Mammary epithelial cell (primary cell): ENCODE data around the gene TMEM150B.
A peak's percentile ranks its signal among the peaks of the same experiment; 100 is the strongest.

ENCODE experiments used
- EZH2 ChIP-seq: IDR thresholded peaks from 2 replicates; pipeline ENCODE4 v1.6.1; 2012; ENCODE audit warnings: low read length, inconsistent platforms, borderline replicate concordance
- TF ChIP-seq, protein P1 (sequence below), 2 donors: IDR thresholded peaks in 1 of 2; conservative IDR thresholded peaks in 1 of 2; 2 replicates each; pipeline ENCODE4 v1.5.1; 2011 to 2012; ENCODE audit warnings: inconsistent platforms in 2 of 2, low read length in 2 of 2, mild to moderate bottlenecking in 2 of 2, control low read depth in 1 of 2, low read depth in 1 of 2; ENCODE audit not compliant: insufficient read depth in 1 of 2; ENCODE audit errors: extremely low read depth in 1 of 2

DNA sequence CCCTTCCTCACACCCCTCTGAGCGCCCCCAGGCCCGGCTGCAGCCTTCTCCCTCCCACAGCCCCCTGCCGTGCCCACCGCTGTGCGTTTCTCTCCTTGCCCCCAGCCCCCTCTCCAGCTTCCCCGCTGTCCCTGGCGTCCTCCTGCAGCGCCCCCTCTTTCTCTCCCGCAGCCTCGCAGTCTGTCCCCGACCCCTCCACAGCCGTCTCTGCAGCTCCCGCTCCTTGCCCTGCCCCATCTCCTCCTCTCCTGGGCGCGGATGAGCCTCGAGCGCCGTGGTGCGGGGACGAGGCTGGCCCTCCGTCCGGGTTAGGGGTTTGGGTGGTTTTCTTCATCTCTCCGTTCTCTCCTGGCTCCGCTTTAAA is 15.6 kb upstream of the TMEM150B start:
- TF ChIP-seq EZH2, result no peak
- TF ChIP-seq, protein P1, sequence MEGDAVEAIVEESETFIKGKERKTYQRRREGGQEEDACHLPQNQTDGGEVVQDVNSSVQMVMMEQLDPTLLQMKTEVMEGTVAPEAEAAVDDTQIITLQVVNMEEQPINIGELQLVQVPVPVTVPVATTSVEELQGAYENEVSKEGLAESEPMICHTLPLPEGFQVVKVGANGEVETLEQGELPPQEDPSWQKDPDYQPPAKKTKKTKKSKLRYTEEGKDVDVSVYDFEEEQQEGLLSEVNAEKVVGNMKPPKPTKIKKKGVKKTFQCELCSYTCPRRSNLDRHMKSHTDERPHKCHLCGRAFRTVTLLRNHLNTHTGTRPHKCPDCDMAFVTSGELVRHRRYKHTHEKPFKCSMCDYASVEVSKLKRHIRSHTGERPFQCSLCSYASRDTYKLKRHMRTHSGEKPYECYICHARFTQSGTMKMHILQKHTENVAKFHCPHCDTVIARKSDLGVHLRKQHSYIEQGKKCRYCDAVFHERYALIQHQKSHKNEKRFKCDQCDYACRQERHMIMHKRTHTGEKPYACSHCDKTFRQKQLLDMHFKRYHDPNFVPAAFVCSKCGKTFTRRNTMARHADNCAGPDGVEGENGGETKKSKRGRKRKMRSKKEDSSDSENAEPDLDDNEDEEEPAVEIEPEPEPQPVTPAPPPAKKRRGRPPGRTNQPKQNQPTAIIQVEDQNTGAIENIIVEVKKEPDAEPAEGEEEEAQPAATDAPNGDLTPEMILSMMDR (conservative IDR thresholded peaks at IDR 0.05 in 1 of 2, IDR thresholded peaks at IDR 0.05 in 1 of 2; ENCODE audit: extremely low read depth in 1 of 2, insufficient read depth in 1 of 2, low read depth in 1 of 2, low read length in 2 of 2), result peak in 1 of 2 donors; percentile 23
